CD4-positive, alpha-beta T cell treated with Interleukin-15 for 1 hour (primary cell): ENCODE results near the gene NCOA6.

Experiments
- DNase-seq: peaks from one replicate; pipeline ENCODE4 v3.0.0-alpha.2; 2020

The NCOA6 gene

GRCh38 chr20:34825530-34826362 lies at the start of gene NCOA6:
TSS of gene NCOA6 (minus strand) at chr20:34825651. CDS start at chr20:34782355, 43,296 bp downstream.
- DNase-seq, result peak; percentile 84

GRCh38 chr20:34874094-34874654 lies 48.7 kb upstream of the NCOA6 start:
- peak; percentile 64 for DNase-seq

GRCh38 chr20:34873583-34874093 lies 48.2 kb upstream of the NCOA6 start:
- DNase-seq, result no peak

GRCh38 chr20:34872622-34873224 lies 47.3 kb upstream of the NCOA6 start, which contains the start of gene GGT7:
TSS of gene GGT7 (minus strand) at chr20:34872856. CDS start at chr20:34872815, 41 bp downstream.
- peak; percentile 84 for DNase-seq

GRCh38 chr20:34871966-34872621 lies 46.6 kb upstream of the NCOA6 start:
- no peak for DNase-seq

- DNase-seq, result no peak
Measured at GRCh38 chr20:34871320-34871926, 46.0 kb upstream of the NCOA6 start.

- DNase-seq, result no peak
Measured at GRCh38 chr20:34864216-34864615, 38.8 kb upstream of the NCOA6 start.

- DNase-seq, result no peak
Measured at GRCh38 chr20:34863421-34863965, 38.0 kb upstream of the NCOA6 start.

- no peak for DNase-seq
Measured at GRCh38 chr20:34862724-34863123, 37.3 kb upstream of the NCOA6 start.

- no peak for DNase-seq
Measured at GRCh38 chr20:34861386-34862084, 36.1 kb upstream of the NCOA6 start.

- no peak for DNase-seq
Measured at GRCh38 chr20:34859826-34860545, 34.5 kb upstream of the NCOA6 start.

GRCh38 chr20:34859367-34859766 lies 33.9 kb upstream of the NCOA6 start:
- DNase-seq, result no peak

- DNase-seq, result no peak
Measured at GRCh38 chr20:34852298-34852697, 26.8 kb upstream of the NCOA6 start.

- DNase-seq, result no peak
Measured at GRCh38 chr20:34850969-34851368, 25.5 kb upstream of the NCOA6 start.

- DNase-seq, result no peak
Measured at GRCh38 chr20:34849778-34850177, 24.3 kb upstream of the NCOA6 start.

- no peak for DNase-seq
Measured at GRCh38 chr20:34848597-34848996, 23.1 kb upstream of the NCOA6 start.

- no peak for DNase-seq
Measured at GRCh38 chr20:34843421-34843820, 18.0 kb upstream of the NCOA6 start.

- no peak for DNase-seq
Measured at GRCh38 chr20:34842143-34842542, 16.7 kb upstream of the NCOA6 start.

- no peak for DNase-seq
Measured at GRCh38 chr20:34834459-34834893, 9.0 kb upstream of the NCOA6 start.

- no peak for DNase-seq
Measured at GRCh38 chr20:34831936-34832335, 6.5 kb upstream of the NCOA6 start.

GRCh38 chr20:34829191-34829590 lies 3.7 kb upstream of the NCOA6 start:
- no peak for DNase-seq
